MG63 (cell line): ENCODE results near the gene SLC5A6. TPM values are rescaled to one million over a fixed set of nuclear protein-coding genes. Genes with fewer than 3 reads are reported as not detected.
"Not testable (repeated sequence)": the region's sequence is repeated elsewhere in the genome, so short reads cannot be mapped to it uniquely, and the experiment has no call there.

Experiments
- DNase-seq: peaks from one replicate; pipeline ENCODE4 v3.0.0-alpha.2; 2020
- H3K27me3 ChIP-seq: fragments of 250-450 bp; sonication (Bioruptor Pico); 2 replicates; pipeline ENCODE4 v1.5.1; 2020; ENCODE audit warnings: mild to moderate bottlenecking, moderate library complexity
- H3K36me3 ChIP-seq: fragments of 250-450 bp; sonication (Bioruptor Pico); 2 replicates; pipeline ENCODE4 v1.5.1; 2020; ENCODE audit warnings: mild to moderate bottlenecking, moderate library complexity
- H3K4me3 ChIP-seq: fragments of 250-450 bp; sonication (Bioruptor Pico); 2 replicates; pipeline ENCODE4 v1.5.1; 2020; ENCODE audit warnings: mild to moderate bottlenecking, moderate library complexity
- H3K9me3 ChIP-seq: fragments of 250-450 bp; sonication (Bioruptor Pico); 2 replicates; pipeline ENCODE4 v1.5.1; 2020; ENCODE audit warnings: mild to moderate bottlenecking, moderate library complexity
- total RNA-seq: library from RNA; depleted of rRNA; stranded (reverse); fragments of >200 nt; shearing (Covaris generic); gene quantifications from 2 replicates; pipeline ENCODE4 v1.2.3, GENCODE V29; 2014; ENCODE audit warnings: low replicate concordance

Gene SLC5A6
- total RNA-seq, 1 experiment from 2014 or later, result 15.1 TPM

- Histone ChIP-seq H3K27me3 (no peaks in the 10 kb centered on the region), H3K36me3 (peaks cover 61% of the 10 kb centered on the region), H3K4me3 (peak overlapping the region; percentile 81), H3K9me3 (no peaks in the 10 kb centered on the region)
- no peak for DNase-seq
Observed at GRCh38 chr2:27216416-27217137, 4.5 kb upstream of the SLC5A6 start.

GRCh38 chr2:27214941-27215340, 2.9 kb upstream of the SLC5A6 start:
- H3K27me3 ChIP-seq, result no peaks in the 10 kb centered on the region
- DNase-seq, result no peak
- H3K36me3 ChIP-seq, result peaks cover 52% of the 10 kb centered on the region

GRCh38 chr2:27212626-27213471, 781 bp upstream of the SLC5A6 start:
- no peaks in the 10 kb centered on the region for H3K9me3 ChIP-seq
- DNase-seq, result peak; percentile 4
- no peaks in the 10 kb centered on the region for H3K27me3 ChIP-seq
- H3K36me3 ChIP-seq, result peaks cover 51% of the 10 kb centered on the region
- peak overlapping the region; percentile 65 for H3K4me3 ChIP-seq

More at GRCh38 chr2:27214941-27215340, 2.9 kb upstream of the SLC5A6 start:
- Histone ChIP-seq H3K9me3 (no peaks in the 10 kb centered on the region), H3K4me3 (no peak overlapping the region)

GRCh38 chr2:27211241-27211942, 676 bp downstream of the SLC5A6 start:
- peaks cover 42% of the 10 kb centered on the region for H3K36me3 ChIP-seq
- no peaks in the 10 kb centered on the region for H3K27me3 ChIP-seq
- DNase-seq, result no peak
- peak overlapping the region; percentile 65 for H3K4me3 ChIP-seq
- H3K9me3 ChIP-seq, result no peaks in the 10 kb centered on the region

- no peaks in the 10 kb centered on the region for H3K27me3 ChIP-seq
- DNase-seq, result no peak
- H3K9me3 ChIP-seq, result no peaks in the 10 kb centered on the region
- H3K36me3 ChIP-seq, result peaks cover 46% of the 10 kb centered on the region
- no peak overlapping the region for H3K4me3 ChIP-seq
Observed at GRCh38 chr2:27209621-27210401, 2.3 kb downstream of the SLC5A6 start.

GRCh38 chr2:27208486-27209050, 3.5 kb downstream of the SLC5A6 start:
- Histone ChIP-seq H3K9me3 (no peaks in the 10 kb centered on the region), H3K4me3 (no peak overlapping the region), H3K27me3 (no peaks in the 10 kb centered on the region), H3K36me3 (peaks cover 41% of the 10 kb centered on the region)
- DNase-seq, result no peak

- no peaks in the 10 kb centered on the region for H3K27me3 ChIP-seq
- no peak for DNase-seq
- H3K9me3 ChIP-seq, result no peaks in the 10 kb centered on the region
- no peak overlapping the region for H3K4me3 ChIP-seq
- H3K36me3 ChIP-seq, result peaks cover 47% of the 10 kb centered on the region
Observed at GRCh38 chr2:27206346-27206745, 5.7 kb downstream of the SLC5A6 start.

- no peaks in the 10 kb centered on the region for H3K9me3 ChIP-seq
- no peaks in the 10 kb centered on the region for H3K27me3 ChIP-seq
- DNase-seq, result no peak
- H3K36me3 ChIP-seq, result peaks cover 50% of the 10 kb centered on the region
- H3K4me3 ChIP-seq, result no peak overlapping the region
Observed at GRCh38 chr2:27205206-27205605, 6.9 kb downstream of the SLC5A6 start.

- no peak for DNase-seq
- peaks cover 44% of the 10 kb centered on the region for H3K36me3 ChIP-seq
Observed at GRCh38 chr2:27204566-27204965, 7.5 kb downstream of the SLC5A6 start.

GRCh38 chr2:27203741-27204140, 8.3 kb downstream of the SLC5A6 start:
- Histone ChIP-seq H3K9me3 (no peaks in the 10 kb centered on the region), H3K36me3 (peaks cover 38% of the 10 kb centered on the region), H3K4me3 (no peak overlapping the region), H3K27me3 (no peaks in the 10 kb centered on the region)
- DNase-seq, result no peak

More at GRCh38 chr2:27204566-27204965, 7.5 kb downstream of the SLC5A6 start:
- H3K4me3 ChIP-seq, result no peak overlapping the region
- H3K27me3 ChIP-seq, result no peaks in the 10 kb centered on the region
- H3K9me3 ChIP-seq, result no peaks in the 10 kb centered on the region

- no peaks in the 10 kb centered on the region for H3K27me3 ChIP-seq
- DNase-seq, result no peak
- H3K36me3 ChIP-seq, result peaks cover 31% of the 10 kb centered on the region
Observed at GRCh38 chr2:27202854-27203253, 9.2 kb downstream of the SLC5A6 start.

GRCh38 chr2:27201675-27202074, 10.4 kb downstream of the SLC5A6 start:
- H3K4me3 ChIP-seq, result no peak overlapping the region
- DNase-seq, result no peak
- H3K27me3 ChIP-seq, result no peaks in the 10 kb centered on the region
- H3K9me3 ChIP-seq, result no peaks in the 10 kb centered on the region
- H3K36me3 ChIP-seq, result peaks cover 31% of the 10 kb centered on the region

More at GRCh38 chr2:27202854-27203253, 9.2 kb downstream of the SLC5A6 start:
- Histone ChIP-seq H3K9me3 (no peaks in the 10 kb centered on the region), H3K4me3 (no peak overlapping the region)

GRCh38 chr2:27199241-27199640, 12.8 kb downstream of the SLC5A6 start:
- H3K27me3 ChIP-seq, result no peaks in the 10 kb centered on the region
- H3K9me3 ChIP-seq, result no peaks in the 10 kb centered on the region
- H3K36me3 ChIP-seq, result peaks cover 13% of the 10 kb centered on the region; the same call in 1 of the 2 replicates
- no peak for DNase-seq
- no peak overlapping the region for H3K4me3 ChIP-seq

GRCh38 chr2:27198627-27199026, 13.4 kb downstream of the SLC5A6 start:
- Histone ChIP-seq H3K9me3 (no peaks in the 10 kb centered on the region), H3K36me3 (peaks cover 12% of the 10 kb centered on the region; the same call in 1 of the 2 replicates), H3K4me3 (no peak overlapping the region), H3K27me3 (no peaks in the 10 kb centered on the region)
- no peak for DNase-seq

GRCh38 chr2:27198068-27198467, 14.0 kb downstream of the SLC5A6 start:
- not testable (repeated sequence) for H3K9me3 ChIP-seq, H3K4me3 ChIP-seq, DNase-seq, H3K36me3 ChIP-seq, H3K27me3 ChIP-seq

GRCh38 chr2:27195799-27196198, 16.3 kb downstream of the SLC5A6 start:
- DNase-seq, H3K27me3 ChIP-seq, H3K36me3 ChIP-seq, H3K4me3 ChIP-seq, H3K9me3 ChIP-seq: not testable (repeated sequence)
